H9 (cell line): ENCODE data around the gene C17orf75. TPM values are rescaled to one million over a fixed set of nuclear protein-coding genes. Genes with fewer than 3 reads are reported as not detected.
A peak's percentile ranks its signal among the peaks of the same experiment; 100 is the strongest.
"Not testable (repeated sequence)": the region's sequence is repeated elsewhere in the genome, so short reads cannot be mapped to it uniquely, and the experiment has no call there.

Experiments used
- DNase-seq: peaks from one replicate; pipeline ENCODE4 v3.0.0-alpha.2; 2017
- H2AFZ ChIP-seq: one replicate; pipeline ENCODE4 v1.6.1; 2013; ENCODE audit warnings: mild to moderate bottlenecking, low read length, control low read depth, moderate library complexity
- H2AK5ac ChIP-seq: 2 replicates; pipeline ENCODE4 v1.6.1; 2013; ENCODE audit warnings: low read length, control low read depth, mixed read lengths; ENCODE audit not compliant: insufficient read length
- H2BK120ac ChIP-seq: one replicate; pipeline ENCODE4 v1.6.1; 2013; ENCODE audit warnings: low read depth, mild to moderate bottlenecking, low read length, control low read depth, inconsistent platforms; ENCODE audit not compliant: poor library complexity, severe bottlenecking
- H2BK12ac ChIP-seq: 2 replicates; pipeline ENCODE4 v1.6.1; 2013; ENCODE audit warnings: low read length, control low read depth, mixed read lengths, low read depth; ENCODE audit not compliant: insufficient read length
- H2BK15ac ChIP-seq: 2 replicates; pipeline ENCODE4 v1.6.1; 2013; ENCODE audit warnings: low read depth, low read length, control low read depth
- H2BK20ac ChIP-seq: one replicate; pipeline ENCODE4 v1.6.1; 2013; ENCODE audit warnings: low read depth, mild to moderate bottlenecking, low read length, control low read depth, inconsistent platforms; ENCODE audit not compliant: poor library complexity, severe bottlenecking
- H2BK5ac ChIP-seq: 2 replicates; pipeline ENCODE4 v1.6.1; 2013; ENCODE audit warnings: low read length, control low read depth, mixed read lengths; ENCODE audit not compliant: insufficient read length
- H3K14ac ChIP-seq: 2 replicates; pipeline ENCODE4 v1.6.1; 2013; ENCODE audit warnings: low read length, control low read depth; ENCODE audit not compliant: insufficient read depth
- H3K18ac ChIP-seq: 2 replicates; pipeline ENCODE4 v1.6.1; 2013; ENCODE audit warnings: low read depth, mild to moderate bottlenecking, mixed read lengths, low read length, control low read depth; ENCODE audit not compliant: insufficient read length
- H3K23ac ChIP-seq: 2 replicates; pipeline ENCODE4 v1.6.1; 2013; ENCODE audit warnings: low read length, control low read depth, mixed read lengths, low read depth; ENCODE audit not compliant: insufficient read length
- H3K23me2 ChIP-seq: 2 replicates; pipeline ENCODE4 v1.6.1; 2013; ENCODE audit warnings: low read depth, mild to moderate bottlenecking, mixed read lengths, low read length, control low read depth; ENCODE audit not compliant: insufficient read length, poor library complexity, severe bottlenecking
- H3K27ac ChIP-seq: 2 replicates; pipeline ENCODE4 v1.5.1; 2013; ENCODE audit warnings: low read length, control low read depth, mixed read lengths, low read depth; ENCODE audit not compliant: insufficient read length
- H3K27me3 ChIP-seq: 2 replicates; pipeline ENCODE4 v1.6.1; 2013; ENCODE audit warnings: low read length, control low read depth, inconsistent platforms; ENCODE audit not compliant: insufficient read depth
- H3K4ac ChIP-seq: 2 replicates; pipeline ENCODE4 v1.6.1; 2013; ENCODE audit warnings: low read depth, mild to moderate bottlenecking, control low read depth, inconsistent platforms, low read length, moderate library complexity
- H3K4me1 ChIP-seq: 2 replicates; pipeline ENCODE4 v1.6.1; 2013; ENCODE audit warnings: low read length, control low read depth, inconsistent platforms; ENCODE audit not compliant: insufficient read depth
- H3K4me2 ChIP-seq: 2 replicates; pipeline ENCODE4 v1.6.1; 2013; ENCODE audit warnings: low read length, control low read depth, mixed read lengths; ENCODE audit not compliant: insufficient read length, insufficient read depth
- H3K56ac ChIP-seq: 2 replicates; pipeline ENCODE4 v1.6.1; 2013; ENCODE audit warnings: low read depth, mild to moderate bottlenecking, mixed read lengths, low read length, control low read depth; ENCODE audit not compliant: insufficient read length
- H3K79me1 ChIP-seq: 2 replicates; pipeline ENCODE4 v1.6.1; 2013; ENCODE audit warnings: low read depth, mild to moderate bottlenecking, moderate library complexity, low read length, control low read depth, inconsistent platforms; ENCODE audit not compliant: insufficient read depth, poor library complexity, severe bottlenecking
- H3K79me2 ChIP-seq: 2 replicates; pipeline ENCODE4 v1.6.1; 2013; ENCODE audit warnings: low read length, control low read depth, inconsistent platforms; ENCODE audit not compliant: insufficient read depth
- H3K9ac ChIP-seq: 2 replicates; pipeline ENCODE4 v1.6.1; 2013; ENCODE audit warnings: low read length, control low read depth, mixed read lengths; ENCODE audit not compliant: insufficient read length; ENCODE audit errors: extremely low read depth
- H3K9me3 ChIP-seq: one replicate; pipeline ENCODE4 v1.6.1; 2013; ENCODE audit warnings: low read depth, low read length, inconsistent platforms; ENCODE audit not compliant: control insufficient read depth
- H3T11ph ChIP-seq: one replicate; pipeline ENCODE4 v1.6.1; 2013; ENCODE audit warnings: mild to moderate bottlenecking, low read length, control low read depth, inconsistent platforms
- H4K20me1 ChIP-seq: one replicate; pipeline ENCODE4 v1.6.1; 2013; ENCODE audit not compliant: control insufficient read depth, insufficient read length, insufficient read depth
- H4K5ac ChIP-seq: 2 replicates; pipeline ENCODE4 v1.6.1; 2013; ENCODE audit warnings: low read depth, mild to moderate bottlenecking, mixed read lengths, low read length, control low read depth; ENCODE audit not compliant: insufficient read length
- H4K8ac ChIP-seq: replicated peaks from 2 replicates; pipeline ENCODE4 v1.6.1; 2013; ENCODE audit warnings: low read length, control low read depth, mixed read lengths, low read depth; ENCODE audit not compliant: insufficient read length
- H4K91ac ChIP-seq: 2 replicates; pipeline ENCODE4 v1.6.1; 2013; ENCODE audit warnings: low read depth, mild to moderate bottlenecking, moderate library complexity, mixed read lengths, low read length, control low read depth; ENCODE audit not compliant: insufficient read length
- H3K27ac Mint-ChIP-seq, 3 experiments: 2 replicates in 2 of 3; 3 replicates in 1 of 3; pipeline ENCODE4 v1.8.0; 2020 to 2021; ENCODE audit warnings: mixed read lengths in 3 of 3, mild to moderate bottlenecking in 1 of 3, moderate library complexity in 1 of 3
- H3K27me3 Mint-ChIP-seq: 2 replicates; pipeline ENCODE4 v1.8.0; 2021; ENCODE audit warnings: low read depth, mild to moderate bottlenecking, moderate library complexity, mixed read lengths
- H3K36me3 Mint-ChIP-seq, 3 experiments: 2 replicates in 2 of 3; 3 replicates in 1 of 3; pipeline ENCODE4 v1.8.0; 2020 to 2021; ENCODE audit warnings: low read depth in 3 of 3, mixed read lengths in 3 of 3; ENCODE audit not compliant: insufficient read depth in 1 of 3
- H3K4me1 Mint-ChIP-seq, 2 experiments: 2 replicates each; pipeline ENCODE4 v1.8.0; 2020; ENCODE audit warnings: mixed read lengths in 2 of 2
- H3K4me3 Mint-ChIP-seq, 2 experiments: 2 replicates in 1 of 2; 3 replicates in 1 of 2; pipeline ENCODE4 v1.8.0; 2020 to 2021; ENCODE audit warnings: mild to moderate bottlenecking in 2 of 2, mixed read lengths in 2 of 2, moderate library complexity in 1 of 2
- H3K9me3 Mint-ChIP-seq, 2 experiments: 2 replicates in 1 of 2; 3 replicates in 1 of 2; pipeline ENCODE4 v1.8.0; 2020; ENCODE audit warnings: mild to moderate bottlenecking in 2 of 2, mixed read lengths in 2 of 2, moderate library complexity in 1 of 2
- whole genome bisulfite sequencing: extraction: QIAGEN DNeasy Blood & Tissue Kit; methylation state at CpG from one replicate; pipeline ENCODE4 v1.1.7; 2013; ENCODE audit warnings: missing lambda C conversion rate, low lambda C conversion rate, mixed read lengths; ENCODE audit not compliant: insufficient read length; ENCODE audit errors: extremely low coverage; 5-methylcytosine and 5-hydroxymethylcytosine counted together
- total RNA-seq: library from RNA; stranded (reverse); gene quantifications from 2 replicates; pipeline ENCODE4 v1.2.1, GENCODE V29; 2021
- TF ChIP-seq, protein P1 (sequence below): fragments of 200-600 bp; sonication (generic); conservative IDR thresholded peaks from 3 replicates; pipeline ENCODE4 v1.8.0; 2021; ENCODE audit warnings: antibody characterized with exemption, mild to moderate bottlenecking

The C17orf75 gene
- total RNA-seq, 1 experiment from 2014 or later: 40.4 TPM

DNA sequence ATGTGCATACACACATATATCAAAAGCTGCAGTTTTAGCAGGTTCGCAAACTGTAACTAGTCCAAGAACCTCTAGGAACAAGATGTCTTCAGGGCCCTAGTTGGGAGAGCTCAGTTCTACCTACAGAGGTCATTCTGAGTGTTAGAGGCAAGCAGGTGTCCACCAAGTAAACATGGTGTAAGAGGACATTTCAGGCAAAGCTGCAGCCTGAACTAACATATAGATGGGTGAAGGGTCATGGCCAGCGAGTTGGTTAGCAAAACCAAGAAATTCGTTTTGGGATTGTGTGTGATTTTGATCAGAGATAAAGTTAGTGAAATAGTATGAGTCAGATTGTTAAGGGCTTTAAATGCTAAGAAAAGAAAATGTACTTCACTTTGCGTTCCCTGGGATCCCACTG is 24.6 kb downstream of the C17orf75 start:
- H3K27ac Mint-ChIP-seq: peak overlapping the region in 1 of 3 experiments; percentile 62; a peak in 2 of 7 replicates
- Histone ChIP-seq H3K56ac (no peak overlapping the region), H3K9me3 (no peaks in the 10 kb centered on the region), H4K91ac (no peak overlapping the region), H3K79me2 (no peaks in the 10 kb centered on the region; the same call in 1 of the 2 replicates), H2AK5ac (no peak overlapping the region), H3K27me3 (no peaks in the 10 kb centered on the region), H3K23me2 (no peaks in the 10 kb centered on the region), H2BK15ac (no peak overlapping the region), H2BK120ac (no peak overlapping the region), H3K14ac (no peak overlapping the region), H3K4me1 (no peaks in the 10 kb centered on the region), H2BK5ac (no peak overlapping the region), H2BK20ac (no peak overlapping the region), H3K27ac (no peak overlapping the region), H3K23ac (no peak overlapping the region), H3K4ac (no peak overlapping the region), H2AFZ (no peak overlapping the region), H3K4me2 (no peak overlapping the region), H3T11ph (no peak overlapping the region), H4K20me1 (no peaks in the 10 kb centered on the region), H3K79me1 (no peaks in the 10 kb centered on the region), H2BK12ac (no peak overlapping the region), H3K9ac (no peak overlapping the region), H4K8ac (no peak overlapping the region), H4K5ac (no peak overlapping the region), H3K18ac (no peak overlapping the region)
- TF ChIP-seq, protein P1, sequence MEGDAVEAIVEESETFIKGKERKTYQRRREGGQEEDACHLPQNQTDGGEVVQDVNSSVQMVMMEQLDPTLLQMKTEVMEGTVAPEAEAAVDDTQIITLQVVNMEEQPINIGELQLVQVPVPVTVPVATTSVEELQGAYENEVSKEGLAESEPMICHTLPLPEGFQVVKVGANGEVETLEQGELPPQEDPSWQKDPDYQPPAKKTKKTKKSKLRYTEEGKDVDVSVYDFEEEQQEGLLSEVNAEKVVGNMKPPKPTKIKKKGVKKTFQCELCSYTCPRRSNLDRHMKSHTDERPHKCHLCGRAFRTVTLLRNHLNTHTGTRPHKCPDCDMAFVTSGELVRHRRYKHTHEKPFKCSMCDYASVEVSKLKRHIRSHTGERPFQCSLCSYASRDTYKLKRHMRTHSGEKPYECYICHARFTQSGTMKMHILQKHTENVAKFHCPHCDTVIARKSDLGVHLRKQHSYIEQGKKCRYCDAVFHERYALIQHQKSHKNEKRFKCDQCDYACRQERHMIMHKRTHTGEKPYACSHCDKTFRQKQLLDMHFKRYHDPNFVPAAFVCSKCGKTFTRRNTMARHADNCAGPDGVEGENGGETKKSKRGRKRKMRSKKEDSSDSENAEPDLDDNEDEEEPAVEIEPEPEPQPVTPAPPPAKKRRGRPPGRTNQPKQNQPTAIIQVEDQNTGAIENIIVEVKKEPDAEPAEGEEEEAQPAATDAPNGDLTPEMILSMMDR: no peak
- peaks cover 3% of the 10 kb centered on the region; the same call in 1 of the 2 replicates for H3K27me3 Mint-ChIP-seq
- peaks cover 1 to 31% (median 6%) of the 10 kb centered on the region in 3 experiments; a peak in 6 of 7 replicates for H3K36me3 Mint-ChIP-seq
- WGBS: 100% methylated on average over 1 of the region's 4 CpGs
- no peaks in the 10 kb centered on the region for H3K9me3 Mint-ChIP-seq
- no peak for DNase-seq
- H3K4me3 Mint-ChIP-seq: no peak overlapping the region
- peaks cover 21 to 28% of the 10 kb centered on the region in 2 experiments for H3K4me1 Mint-ChIP-seq

DNA sequence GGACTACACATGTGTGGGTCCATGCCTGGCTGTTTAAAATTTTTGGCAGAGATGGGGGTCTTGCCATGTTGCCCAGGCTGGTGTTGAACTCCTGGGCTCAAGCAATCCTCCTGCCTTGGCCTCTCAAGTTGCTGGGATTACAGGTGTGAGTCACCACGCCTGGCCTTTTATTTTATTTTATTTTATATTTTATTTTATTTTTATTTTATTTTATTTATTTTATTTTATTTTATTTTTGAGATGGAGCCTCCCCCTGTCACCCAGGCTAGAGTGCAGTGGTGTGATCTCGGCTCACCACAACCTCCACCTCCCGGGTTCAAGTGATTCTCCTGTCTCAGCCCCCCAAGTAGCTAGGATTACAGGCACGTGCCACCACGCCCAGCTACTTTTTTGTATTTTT is 25.3 kb downstream of the C17orf75 start:
- not testable (repeated sequence) for H3K14ac ChIP-seq, H3K4me3 Mint-ChIP-seq, H3K23ac ChIP-seq, H3K56ac ChIP-seq, H4K8ac ChIP-seq, H4K91ac ChIP-seq, H2BK15ac ChIP-seq, H2BK5ac ChIP-seq, H3K23me2 ChIP-seq, H2AFZ ChIP-seq, H3K27ac ChIP-seq, H3K27me3 ChIP-seq, H3K79me2 ChIP-seq, H3K9me3 Mint-ChIP-seq, DNase-seq, H3K79me1 ChIP-seq, H3K9ac ChIP-seq, H4K5ac ChIP-seq, H4K20me1 ChIP-seq, H3K18ac ChIP-seq, H3K4ac ChIP-seq, H2BK12ac ChIP-seq, H2BK20ac ChIP-seq, H3K9me3 ChIP-seq, H2AK5ac ChIP-seq, H2BK120ac ChIP-seq, H3K4me1 ChIP-seq, H3K4me2 ChIP-seq, H3K27ac Mint-ChIP-seq, H3K27me3 Mint-ChIP-seq, H3T11ph ChIP-seq
- WGBS: no CpG with 5 or more reads among the region's 5 CpGs
- H3K4me1 Mint-ChIP-seq: peaks cover 22 to 29% of the 10 kb centered on the region in 2 experiments
- H3K36me3 Mint-ChIP-seq: peaks cover 1 to 24% (median 2%) of the 10 kb centered on the region in 3 experiments; a peak in 4 of 7 replicates
